ENCODE measurements around the gene ASPRV1.

DNA sequence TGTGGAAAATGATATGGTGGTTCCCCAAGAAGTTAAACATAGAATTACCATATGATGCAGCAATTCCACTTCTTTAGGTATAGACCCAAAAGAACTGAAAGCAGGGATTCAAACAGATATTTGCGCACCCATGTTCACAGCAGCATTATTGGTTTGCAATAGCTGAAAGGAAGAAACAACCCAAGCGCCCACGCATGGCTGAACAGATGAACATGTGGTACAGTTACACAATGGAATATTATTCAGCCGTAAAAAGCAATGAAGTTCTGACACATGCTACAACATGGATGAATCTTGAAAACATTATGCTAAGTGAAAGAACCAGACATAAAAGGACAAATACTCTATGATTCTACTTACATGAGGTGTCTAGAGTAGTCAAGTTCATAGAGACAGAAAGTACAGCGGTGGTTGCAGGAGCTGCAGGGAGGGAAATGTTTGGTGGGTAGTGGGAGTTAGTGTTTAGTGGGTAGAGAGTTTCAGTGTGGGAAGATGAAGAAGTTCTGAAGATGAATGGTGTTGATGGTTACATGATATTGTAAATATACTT, 26.7 kb upstream of the ASPRV1 start:
- TF ChIP-seq EZH2 (IDR thresholded peaks at IDR 0.05; ENCODE audit: borderline replicate concordance, low read depth, low read length, severe bottlenecking): no peak
- TF ChIP-seq, protein P1, sequence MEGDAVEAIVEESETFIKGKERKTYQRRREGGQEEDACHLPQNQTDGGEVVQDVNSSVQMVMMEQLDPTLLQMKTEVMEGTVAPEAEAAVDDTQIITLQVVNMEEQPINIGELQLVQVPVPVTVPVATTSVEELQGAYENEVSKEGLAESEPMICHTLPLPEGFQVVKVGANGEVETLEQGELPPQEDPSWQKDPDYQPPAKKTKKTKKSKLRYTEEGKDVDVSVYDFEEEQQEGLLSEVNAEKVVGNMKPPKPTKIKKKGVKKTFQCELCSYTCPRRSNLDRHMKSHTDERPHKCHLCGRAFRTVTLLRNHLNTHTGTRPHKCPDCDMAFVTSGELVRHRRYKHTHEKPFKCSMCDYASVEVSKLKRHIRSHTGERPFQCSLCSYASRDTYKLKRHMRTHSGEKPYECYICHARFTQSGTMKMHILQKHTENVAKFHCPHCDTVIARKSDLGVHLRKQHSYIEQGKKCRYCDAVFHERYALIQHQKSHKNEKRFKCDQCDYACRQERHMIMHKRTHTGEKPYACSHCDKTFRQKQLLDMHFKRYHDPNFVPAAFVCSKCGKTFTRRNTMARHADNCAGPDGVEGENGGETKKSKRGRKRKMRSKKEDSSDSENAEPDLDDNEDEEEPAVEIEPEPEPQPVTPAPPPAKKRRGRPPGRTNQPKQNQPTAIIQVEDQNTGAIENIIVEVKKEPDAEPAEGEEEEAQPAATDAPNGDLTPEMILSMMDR (IDR thresholded peaks at IDR 0.05; ENCODE audit: extremely low read depth in 1 of 2, insufficient read depth in 1 of 2, low read depth in 1 of 2, low read length in 2 of 2): no peak
- no peak for TF ChIP-seq POLR2A (IDR thresholded peaks at IDR 0.05; ENCODE audit: low read depth, low read length)
- no peak for TF ChIP-seq MAX (IDR thresholded peaks at IDR 0.05; ENCODE audit: insufficient read depth, insufficient read length)
- TF ChIP-seq POLR2AphosphoS5 (IDR thresholded peaks at IDR 0.05; ENCODE audit: insufficient read depth, low read depth, low read length): no peak
- TF ChIP-seq GATA2 (IDR thresholded peaks at IDR 0.05; ENCODE audit: insufficient read depth, insufficient read length, low read depth, low read length): no peak

Measured in endothelial cell of umbilical vein (primary cell).